CD4-positive, alpha-beta T cell treated with Interleukin-6 for 4 hours (primary cell): ENCODE measurements around the gene TACSTD2.
A peak's percentile ranks its signal among the peaks of the same experiment; 100 is the strongest.
"Not testable (repeated sequence)": the region's sequence is repeated elsewhere in the genome, so short reads cannot be mapped to it uniquely, and the experiment has no call there.

Experiments used
- DNase-seq: peaks from one replicate; pipeline ENCODE4 v3.0.0-alpha.2; 2020; ENCODE audit warnings: mixed read lengths

TACSTD2 gene

GRCh38 chr1:58586271-58586670, 9.2 kb upstream of the TACSTD2 start:
- no peak for DNase-seq

- DNase-seq, result no peak
These were observed 8.6 kb upstream of the TACSTD2 start for GRCh38 chr1:58585581-58586151.

GRCh38 chr1:58585166-58585565, 8.1 kb upstream of the TACSTD2 start:
- no peak for DNase-seq

GRCh38 chr1:58584082-58584895, 7.2 kb upstream of the TACSTD2 start:
- DNase-seq, result no peak

GRCh38 chr1:58583496-58583895, 6.4 kb upstream of the TACSTD2 start:
- no peak for DNase-seq

GRCh38 chr1:58582143-58582542, 5.1 kb upstream of the TACSTD2 start:
- not testable (repeated sequence) for DNase-seq

GRCh38 chr1:58581641-58582040, 4.6 kb upstream of the TACSTD2 start:
- DNase-seq, result no peak

- DNase-seq, result no peak
These were observed 3.1 kb upstream of the TACSTD2 start for GRCh38 chr1:58580186-58580585.

- DNase-seq, result no peak
These were observed 590 bp upstream of the TACSTD2 start for GRCh38 chr1:58577654-58578030.

- DNase-seq, result peak; percentile 4
These were observed 726 bp downstream of the TACSTD2 start for GRCh38 chr1:58576325-58576726.

GRCh38 chr1:58575551-58576324, 1.3 kb downstream of the TACSTD2 start:
- no peak for DNase-seq

GRCh38 chr1:58574816-58575215, 2.2 kb downstream of the TACSTD2 start:
- DNase-seq, result no peak

- DNase-seq, result peak; percentile 9
These were observed 3.1 kb downstream of the TACSTD2 start for GRCh38 chr1:58573705-58574591.

GRCh38 chr1:58573138-58573537, 3.9 kb downstream of the TACSTD2 start:
- DNase-seq, result no peak

- DNase-seq, result no peak
These were observed 4.4 kb downstream of the TACSTD2 start for GRCh38 chr1:58572690-58573089.

GRCh38 chr1:58571616-58572015, 5.4 kb downstream of the TACSTD2 start:
- DNase-seq, result no peak

GRCh38 chr1:58570817-58571216, 6.2 kb downstream of the TACSTD2 start:
- DNase-seq, result no peak

GRCh38 chr1:58570094-58570493, 7.0 kb downstream of the TACSTD2 start:
- DNase-seq, result no peak

- no peak for DNase-seq
These were observed 8.1 kb downstream of the TACSTD2 start for GRCh38 chr1:58568911-58569310.

GRCh38 chr1:58568271-58568860, 8.7 kb downstream of the TACSTD2 start:
- no peak for DNase-seq

- DNase-seq, result no peak
These were observed 10.7 kb downstream of the TACSTD2 start for GRCh38 chr1:58566339-58566738.

GRCh38 chr1:58563715-58564114, 13.3 kb downstream of the TACSTD2 start:
- DNase-seq, result not testable (repeated sequence)
